ENCODE results near the gene CTDSP2. TPM values are rescaled to one million over a fixed set of nuclear protein-coding genes. Genes with fewer than 3 reads are reported as not detected.
"Not testable (repeated sequence)": the region's sequence is repeated elsewhere in the genome, so short reads cannot be mapped to it uniquely, and the experiment has no call there.

CTDSP2 gene
- total RNA-seq, 1 donor from 2014 or later = 99.5 TPM

DNA sequence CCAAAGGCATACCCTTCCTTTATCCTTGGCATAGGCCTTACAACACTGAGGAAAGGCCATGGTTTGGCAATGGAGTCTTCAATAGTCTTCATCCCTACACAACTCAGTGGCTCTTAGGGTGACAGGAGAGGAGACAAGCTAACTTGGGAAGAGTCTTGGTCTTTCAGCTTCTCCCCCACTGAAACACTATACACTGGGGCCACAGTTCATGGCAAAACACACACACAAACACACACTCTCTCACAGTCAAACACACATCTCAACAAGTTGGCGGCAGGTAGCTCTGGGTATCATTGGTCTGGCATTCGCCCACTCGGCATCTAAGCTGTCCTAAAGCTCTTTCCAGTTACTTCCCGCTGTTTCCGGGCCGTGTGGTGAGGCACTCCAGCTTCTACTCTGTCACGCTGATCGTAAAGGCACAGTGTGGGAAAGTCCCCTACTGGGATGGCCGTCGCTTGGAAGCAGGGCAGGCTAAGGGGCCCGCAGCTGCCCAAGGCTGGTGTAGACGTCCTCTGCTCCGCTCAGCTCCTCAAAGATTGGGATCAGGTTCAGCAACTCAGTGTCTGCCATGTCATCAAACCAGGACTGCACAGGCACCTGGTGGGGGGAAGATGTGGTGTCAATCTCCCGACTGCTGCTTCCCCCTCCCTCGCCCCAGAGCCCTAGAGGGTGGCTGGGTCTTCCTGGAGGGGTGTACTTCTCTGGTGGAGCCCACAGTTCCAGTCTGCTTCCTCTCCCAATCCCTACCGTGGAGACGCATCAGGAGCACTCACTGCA lies 23.2 kb downstream of the CTDSP2 start:
- intact Hi-C loops (cut with DNase I) = no loop called here
- ATAC-seq (ENCODE audit: poor library complexity) (no peak), DNase-seq (no peak)

DNA sequence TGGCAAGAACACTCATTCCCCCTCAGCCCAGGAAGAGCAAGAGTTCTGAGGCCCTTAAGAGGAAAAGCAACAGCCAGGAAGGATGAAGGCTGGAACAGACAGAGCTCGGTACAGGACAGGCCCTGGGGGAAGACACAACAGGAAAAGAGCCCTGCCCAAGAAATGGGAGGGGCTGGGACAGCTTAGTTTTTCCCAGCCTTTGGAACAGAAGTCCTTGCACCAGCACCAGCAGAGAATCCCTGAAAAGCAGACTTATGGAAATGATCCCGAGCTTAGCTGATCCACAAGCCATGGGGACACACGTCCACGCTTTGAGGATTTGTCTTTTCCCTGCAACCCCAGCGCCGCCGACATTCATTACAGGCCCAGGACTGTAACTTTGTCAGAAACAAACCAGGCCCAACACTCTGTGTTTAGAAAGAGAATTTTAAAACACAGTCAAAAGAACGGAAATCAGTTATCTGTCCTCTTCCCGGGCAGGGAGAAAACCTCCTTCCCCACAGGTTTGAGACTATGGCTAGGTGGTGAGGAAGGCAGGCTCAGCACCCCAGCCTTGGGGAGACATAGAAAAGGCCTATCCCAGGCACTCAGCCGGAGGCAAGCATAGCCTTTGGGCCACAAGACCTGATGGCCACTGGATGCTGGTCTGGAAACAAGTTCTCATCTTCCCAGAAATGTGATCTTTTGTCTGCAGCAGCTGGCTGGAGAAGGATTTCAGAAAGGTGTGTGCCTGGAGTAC lies 24.0 kb downstream of the CTDSP2 start:
- intact Hi-C loops (cut with DNase I) = no loop called here
- ATAC-seq (ENCODE audit: poor library complexity) = no peak
- no peak for DNase-seq

DNA sequence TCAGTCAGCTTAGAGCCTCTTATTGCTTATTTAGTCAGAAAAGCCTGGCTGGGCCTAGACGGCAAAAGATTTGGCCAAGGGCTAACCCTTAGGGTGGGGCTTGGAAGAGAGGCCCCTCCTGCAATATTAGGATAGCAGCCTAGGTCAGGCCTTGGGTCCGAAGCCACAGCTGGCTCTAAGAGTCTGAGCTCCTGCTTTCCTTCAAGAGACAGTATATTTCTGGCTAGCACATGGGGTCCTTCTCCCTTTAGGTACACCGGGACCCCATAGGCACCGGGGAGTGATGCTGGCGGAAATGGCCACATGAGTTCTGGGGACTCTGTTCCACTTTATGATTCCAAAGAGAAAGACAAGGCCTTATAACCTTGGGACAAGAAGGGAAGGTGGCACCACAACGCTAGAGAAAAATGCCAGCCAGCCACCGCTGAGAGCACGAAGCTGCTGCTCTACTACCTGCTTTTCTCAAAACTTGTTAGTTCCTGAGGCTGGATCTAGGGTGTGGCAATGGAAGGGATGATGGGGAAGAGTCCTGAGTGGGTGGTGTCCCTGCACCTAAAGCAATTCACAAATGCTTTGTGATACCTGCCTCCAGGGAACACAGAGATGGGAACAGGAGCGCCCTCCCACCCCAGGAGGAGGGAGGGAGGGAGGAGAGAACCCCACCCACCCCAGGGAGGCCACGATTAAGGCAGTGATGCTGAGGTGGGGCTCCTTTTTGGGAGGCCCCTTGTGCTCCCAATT lies 24.9 kb downstream of the CTDSP2 start:
- no peak for DNase-seq
- no peak for ATAC-seq (ENCODE audit: poor library complexity)
- intact Hi-C loops (cut with DNase I) = no loop called here

DNA sequence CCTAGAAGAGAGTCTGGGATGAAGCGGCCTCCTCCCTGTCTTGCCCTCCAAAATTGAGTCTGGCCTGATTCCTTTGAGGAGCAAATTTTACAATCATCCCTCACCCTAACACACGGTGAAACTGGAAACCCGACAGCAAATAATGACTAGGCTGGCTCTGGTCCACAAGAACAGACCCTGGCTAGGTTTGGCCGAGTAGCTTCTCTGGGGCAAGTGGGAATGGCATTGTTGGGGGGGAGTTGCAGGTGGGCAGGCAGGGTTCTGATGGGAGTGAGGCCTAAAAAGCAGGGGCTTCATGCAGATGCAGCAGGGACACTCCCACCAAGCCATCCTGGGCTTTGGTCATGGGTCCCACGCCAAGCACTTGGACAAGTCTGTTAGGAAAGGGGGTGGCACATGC lies 25.5 kb downstream of the CTDSP2 start:
- ATAC-seq (ENCODE audit: poor library complexity); DNase-seq; intact Hi-C loops (cut with DNase I): not testable (repeated sequence)

DNA sequence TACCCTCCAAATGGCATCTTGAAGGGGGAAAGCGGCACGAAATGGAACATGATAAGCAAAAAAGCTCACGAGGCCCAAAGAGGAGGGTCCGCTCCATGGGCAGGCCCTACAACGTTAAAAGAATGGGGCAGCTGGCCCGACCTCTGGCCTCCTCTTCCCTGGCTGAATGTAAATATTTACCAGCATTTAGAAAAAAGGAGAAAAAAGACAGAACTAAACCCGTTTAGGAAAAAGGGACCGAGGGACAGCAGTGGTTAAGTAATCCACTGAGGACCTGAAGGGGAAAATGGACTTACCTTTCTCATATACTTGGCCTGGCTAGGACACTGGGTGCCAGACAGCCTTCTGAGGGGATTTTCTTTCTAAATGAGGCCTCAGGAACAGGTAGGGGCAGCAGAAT lies 26.4 kb downstream of the CTDSP2 start:
- intact Hi-C loops (cut with DNase I); DNase-seq; ATAC-seq (ENCODE audit: poor library complexity): not testable (repeated sequence)

DNA sequence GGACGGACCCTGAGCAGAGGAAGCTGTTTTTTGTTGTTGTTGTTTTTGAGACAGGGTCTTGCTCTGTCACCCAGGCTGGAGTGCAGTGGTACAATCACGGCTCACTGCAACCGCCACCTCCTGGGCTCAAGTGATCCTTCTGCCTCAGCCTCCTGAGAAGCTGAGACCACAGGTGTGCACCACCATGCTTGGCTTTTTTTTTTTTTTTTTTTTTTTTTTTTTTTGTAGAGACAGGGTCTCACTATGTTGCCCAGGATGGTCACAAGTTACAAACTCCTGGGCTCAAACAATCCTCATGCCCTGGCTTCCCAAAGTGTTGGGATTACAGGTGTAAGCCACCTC lies 28.6 kb downstream of the CTDSP2 start:
- intact Hi-C loops (cut with DNase I); DNase-seq; ATAC-seq (ENCODE audit: poor library complexity): not testable (repeated sequence)

DNA sequence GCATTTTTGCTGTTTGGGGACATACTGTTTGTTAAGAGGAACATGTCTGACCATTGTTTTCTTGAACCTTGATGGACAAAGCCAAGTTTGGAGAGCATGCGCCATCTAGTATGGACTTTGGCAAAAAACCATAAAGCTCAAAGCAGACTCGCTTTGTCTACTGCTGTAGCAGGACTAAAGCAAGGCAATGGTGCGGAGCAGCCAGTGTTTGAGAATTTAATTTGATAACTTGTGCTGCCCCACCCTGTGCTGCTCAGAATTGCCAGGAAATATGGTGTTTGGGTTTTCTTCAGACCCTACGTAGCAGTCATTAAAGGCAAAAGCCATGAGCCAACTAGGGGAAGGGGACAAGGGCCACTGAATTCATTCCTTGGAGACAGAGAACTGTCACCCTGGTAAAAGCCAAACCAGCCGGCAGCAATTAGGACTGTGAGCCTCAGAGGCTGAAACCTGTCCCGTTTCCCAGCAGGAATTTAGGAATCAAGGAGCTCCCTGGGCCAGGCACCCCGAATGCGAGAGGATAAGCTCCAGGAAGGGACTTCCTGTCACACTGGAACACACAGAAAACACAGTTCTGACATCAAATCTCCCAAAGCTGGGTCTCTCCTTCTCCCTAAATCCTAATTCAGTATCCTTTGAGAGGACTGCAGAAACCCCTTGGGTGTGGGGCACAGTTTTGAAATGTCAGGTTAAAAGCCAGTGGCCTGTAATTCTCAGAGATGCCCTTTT lies 29.1 kb downstream of the CTDSP2 start:
- DNase-seq (no peak), ATAC-seq (ENCODE audit: poor library complexity) (peak; percentile 11)
- intact Hi-C loops (cut with DNase I) = no loop called here

DNA sequence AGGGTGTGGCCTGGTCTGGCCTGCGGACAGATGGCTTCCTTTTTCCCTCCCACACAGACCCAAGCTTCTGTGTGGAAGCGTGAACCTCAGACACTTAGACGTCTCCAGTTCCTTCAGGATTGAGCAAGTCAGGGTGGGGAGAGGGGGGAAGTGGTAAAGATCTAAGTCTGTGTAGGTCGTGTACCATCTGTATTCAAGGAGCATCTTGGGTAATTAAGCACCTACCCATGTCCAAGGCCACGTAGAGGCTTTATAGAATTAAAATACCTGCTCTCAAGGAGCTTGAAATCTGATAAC lies 29.7 kb downstream of the CTDSP2 start:
- intact Hi-C loops (cut with DNase I) = no loop called here
- ATAC-seq (ENCODE audit: poor library complexity) (peak; percentile 61), DNase-seq (peak; percentile 66)

DNA sequence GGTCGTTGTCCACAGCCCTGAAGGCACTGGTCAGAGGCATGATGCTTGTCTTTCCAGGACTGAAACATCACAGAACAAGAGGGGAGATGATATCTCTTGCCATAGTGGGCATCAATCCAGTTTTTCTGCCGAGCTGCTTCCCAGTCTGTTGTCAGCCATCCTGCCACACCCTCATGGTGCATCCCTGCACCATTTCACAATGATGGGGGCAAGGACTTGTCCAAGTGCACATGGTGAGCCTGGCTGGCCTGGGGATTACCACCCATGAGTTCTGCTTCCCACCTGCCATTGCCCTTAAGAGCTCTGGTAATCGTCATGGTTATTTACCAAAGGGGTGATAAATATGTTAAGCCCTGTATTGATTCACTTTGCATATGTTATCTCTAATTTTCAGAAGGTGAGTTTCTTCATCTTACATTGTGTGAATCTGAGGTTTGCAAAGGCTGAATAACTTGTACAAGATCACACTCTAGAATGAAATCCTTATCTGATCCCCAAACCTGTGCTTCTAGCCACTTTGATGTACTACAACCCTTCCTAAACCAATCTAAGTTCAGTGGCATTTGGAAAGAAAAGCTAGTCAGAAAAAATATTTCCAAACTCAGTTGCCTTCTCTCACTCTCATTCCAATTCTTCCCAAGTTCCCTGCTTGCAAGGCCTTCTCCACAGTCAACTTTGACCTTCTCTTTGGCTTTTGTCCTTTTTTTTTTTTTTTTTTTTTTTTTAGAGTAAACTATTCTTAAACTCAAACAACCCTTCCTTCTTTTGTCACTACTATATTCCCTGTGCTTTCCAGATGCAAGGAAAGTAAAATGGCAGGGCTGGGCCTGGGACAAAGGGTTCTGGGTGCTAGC lies 30.3 kb downstream of the CTDSP2 start:
- no peak for DNase-seq
- intact Hi-C loops (cut with DNase I) = no loop called here
- ATAC-seq (ENCODE audit: poor library complexity) = no peak

DNA sequence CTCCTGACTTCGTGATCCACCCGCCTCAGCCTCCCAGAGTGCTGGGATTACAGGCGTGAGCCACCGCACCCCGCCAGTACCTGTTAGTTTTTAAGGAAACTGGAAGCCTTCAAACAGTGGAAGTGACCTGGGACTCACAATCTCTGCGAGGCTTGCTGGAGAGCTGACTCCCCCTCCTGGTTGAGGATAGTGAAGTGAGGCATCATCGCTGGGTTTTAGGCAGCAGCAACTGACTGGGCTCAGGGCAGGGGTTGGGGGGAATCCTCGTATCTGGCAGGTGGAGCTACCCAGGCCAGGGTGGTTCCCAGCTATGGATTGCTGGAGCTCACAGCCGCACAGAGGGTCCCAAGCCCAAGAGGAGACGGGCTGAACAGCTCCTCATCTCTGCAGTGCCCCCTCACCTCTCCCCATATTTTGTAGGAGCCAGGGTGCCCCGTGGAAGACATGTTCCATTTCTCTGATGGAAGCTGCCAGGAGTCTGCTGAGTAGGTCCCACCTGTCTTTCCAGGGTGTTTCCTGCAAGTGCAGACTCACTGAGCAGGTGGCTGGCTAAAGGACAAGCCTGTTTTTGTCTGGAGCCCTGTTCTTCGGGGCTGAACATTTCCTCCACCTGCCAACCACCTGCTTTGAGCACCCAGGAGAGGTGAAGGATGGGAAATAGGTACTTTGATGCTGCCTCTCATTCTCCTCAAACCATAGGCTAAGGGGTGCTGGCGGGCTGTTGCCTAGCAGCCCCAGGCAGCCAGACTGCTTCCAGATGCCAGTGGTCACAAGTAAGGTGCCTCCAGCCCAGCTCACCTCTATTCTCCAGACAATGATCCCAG lies 31.1 kb downstream of the CTDSP2 start:
- intact Hi-C loops (cut with DNase I) = no loop called here
- DNase-seq (no peak), ATAC-seq (ENCODE audit: poor library complexity) (no peak)

DNA sequence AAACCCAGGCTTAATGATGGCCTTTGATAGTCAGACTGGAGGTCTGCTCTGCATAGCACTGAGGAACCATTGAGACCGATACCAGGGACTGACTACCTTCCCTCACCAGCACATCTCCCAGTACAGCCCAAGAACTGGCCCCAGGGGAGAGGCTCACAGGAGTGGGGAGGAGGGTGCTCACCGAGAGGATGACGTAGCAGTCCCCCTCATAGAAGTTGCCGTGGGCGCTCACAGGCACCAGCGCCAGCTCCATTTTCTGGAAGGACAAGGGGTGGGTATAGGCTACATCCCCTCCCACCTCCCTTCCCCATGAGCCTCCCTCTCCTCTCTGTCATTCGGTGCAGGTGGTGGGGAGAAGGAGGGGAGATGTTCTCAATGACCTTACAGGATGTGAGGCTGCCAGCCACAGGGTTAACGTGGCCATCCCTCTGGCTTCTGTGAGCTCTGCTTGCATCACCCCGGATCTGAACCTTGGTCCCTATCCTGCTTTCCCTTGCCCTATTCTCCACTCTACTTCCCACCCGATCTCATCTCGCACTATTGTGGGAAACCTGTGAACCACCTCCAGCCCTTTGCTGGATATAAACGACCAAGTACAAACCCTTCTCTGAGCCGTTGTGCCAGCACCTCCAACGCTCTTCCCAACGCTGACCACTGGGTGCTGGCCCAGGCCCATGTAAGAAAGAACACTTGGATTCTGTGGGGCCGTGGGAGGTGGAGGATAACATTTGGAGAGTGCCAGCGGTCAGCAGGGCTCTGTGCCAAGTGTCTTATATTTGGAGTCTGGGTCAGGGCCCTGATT lies 32.4 kb downstream of the CTDSP2 start:
- no peak for DNase-seq
- intact Hi-C loops (cut with DNase I) = no loop called here
- ATAC-seq (ENCODE audit: poor library complexity) = no peak

DNA sequence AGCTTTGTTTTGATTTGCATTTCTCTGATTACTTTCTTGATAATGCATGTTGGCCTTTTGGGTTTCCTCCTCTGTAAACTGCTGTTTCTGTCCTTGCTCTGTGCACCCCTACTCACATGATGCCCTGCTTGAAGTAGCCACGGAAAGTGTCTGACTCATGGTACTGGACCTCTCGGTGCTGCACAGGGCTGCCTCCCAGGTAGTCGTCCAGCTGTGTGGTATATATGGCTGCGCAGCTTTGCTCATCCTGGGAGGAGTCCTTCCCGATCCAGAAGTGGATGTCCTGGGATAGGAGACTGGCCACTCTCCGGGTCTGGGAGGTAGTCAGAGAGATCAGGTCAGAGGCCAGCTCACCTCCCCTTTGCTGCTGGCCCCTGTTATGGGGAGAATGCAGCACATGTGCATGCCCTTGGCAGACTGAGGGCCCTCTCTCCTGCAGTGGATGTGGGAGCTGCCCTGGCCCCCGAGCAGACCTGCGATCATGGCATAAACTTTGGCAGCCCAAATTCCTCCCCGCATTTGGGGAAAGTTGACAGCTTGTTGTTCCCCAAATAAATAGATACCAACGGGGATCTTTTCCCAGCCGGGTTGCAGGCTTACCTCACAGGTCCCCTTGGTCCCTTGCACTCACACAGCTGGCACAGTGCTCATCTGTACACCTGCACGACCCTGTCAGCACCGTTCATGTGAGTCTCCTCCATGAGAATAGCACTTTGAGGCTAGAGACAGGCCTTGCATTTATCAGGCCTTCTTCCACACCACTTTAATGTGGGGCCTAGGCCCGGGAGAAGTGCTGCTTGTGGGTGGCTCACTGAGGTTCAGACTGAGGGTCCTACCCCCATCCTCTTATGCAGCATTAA lies 33.2 kb downstream of the CTDSP2 start:
- intact Hi-C loops (cut with DNase I) = no loop called here
- ATAC-seq (ENCODE audit: poor library complexity) = no peak
- no peak for DNase-seq

DNA sequence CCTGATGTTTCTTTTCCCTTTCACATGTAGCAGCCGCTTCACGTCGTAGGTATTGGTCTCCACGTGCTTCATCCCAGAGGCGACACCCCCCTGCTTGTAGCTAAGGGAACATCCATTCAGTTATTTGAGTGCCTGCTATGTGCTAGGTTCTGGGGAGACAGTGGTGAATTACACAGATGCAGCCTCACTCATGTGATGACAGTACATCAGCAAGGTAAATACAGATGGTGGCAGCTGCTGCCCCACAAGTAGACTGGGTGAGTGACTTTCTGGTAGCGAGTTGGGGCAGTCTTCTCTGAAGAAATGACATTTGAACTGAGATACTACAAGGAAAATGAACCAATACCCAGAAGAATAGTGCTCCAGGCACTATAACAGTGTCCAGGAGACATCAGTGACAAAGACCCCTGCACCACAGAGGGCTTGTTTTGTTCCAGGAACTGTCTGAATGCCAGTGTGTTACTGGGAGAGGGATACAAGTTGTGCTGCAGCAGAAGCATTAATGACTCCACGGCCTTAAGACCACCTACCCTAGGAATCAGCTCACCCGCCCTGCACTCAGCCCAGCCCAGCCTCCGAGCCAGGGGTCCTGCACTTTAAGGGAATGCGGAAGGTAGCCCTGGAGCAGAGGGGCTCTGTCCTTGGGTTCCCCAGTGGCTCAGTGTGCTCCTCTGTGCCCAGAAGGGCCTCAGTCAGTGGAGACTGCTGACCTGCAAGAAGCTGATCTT lies 35.3 kb downstream of the CTDSP2 start:
- DNase-seq = no peak
- intact Hi-C loops (cut with DNase I) = no loop called here
- ATAC-seq (ENCODE audit: poor library complexity) = no peak

DNA sequence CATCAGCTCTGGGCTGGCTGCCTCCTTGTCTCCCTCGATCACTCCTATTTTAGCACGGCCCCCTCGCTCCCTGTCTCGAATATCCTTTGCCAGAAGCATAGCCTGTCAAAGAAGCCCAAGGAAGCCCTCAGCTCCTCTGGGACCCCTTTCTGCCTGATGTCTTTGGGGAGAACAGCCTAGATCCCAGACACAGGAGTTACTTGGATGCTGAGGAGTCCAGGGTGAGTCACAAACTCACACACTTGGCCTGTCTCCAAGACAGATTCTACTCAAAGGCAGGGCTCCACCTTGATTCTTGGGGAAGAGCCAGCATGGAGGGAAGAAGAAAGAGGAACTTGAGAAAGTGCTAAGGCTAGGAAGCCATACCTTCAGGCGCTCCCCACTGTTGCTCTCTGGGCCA lies 36.1 kb downstream of the CTDSP2 start:
- ATAC-seq (ENCODE audit: poor library complexity) (no peak), DNase-seq (no peak)
- intact Hi-C loops (cut with DNase I) = no loop called here

DNA sequence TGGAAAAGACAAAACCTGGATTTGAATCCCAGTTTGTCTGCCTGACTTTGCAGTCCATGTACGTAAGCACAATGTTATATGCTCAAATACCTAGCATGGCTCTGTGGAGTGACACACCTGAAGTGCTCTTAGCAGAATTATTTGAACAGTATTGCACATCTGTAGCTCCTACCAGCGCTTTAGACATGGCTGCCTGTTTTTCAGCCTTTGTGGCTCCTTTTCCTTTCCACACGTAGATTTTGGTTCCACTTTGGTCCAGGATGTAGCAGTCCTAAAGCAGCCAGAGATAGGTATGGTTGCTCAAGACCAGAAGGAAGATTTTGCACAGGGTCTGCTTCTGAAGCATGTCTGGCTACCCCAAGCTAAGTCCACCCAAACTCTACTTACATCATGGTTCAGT lies 37.1 kb downstream of the CTDSP2 start:
- intact Hi-C loops (cut with DNase I) = loop anchor here (10.0 kb wide), 1 partner anchor 95 kb away; no protein-coding TSS in a partner anchor
- DNase-seq (no peak), ATAC-seq (ENCODE audit: poor library complexity) (no peak)
